ENCODE data around the gene TYSND1. TPM values are rescaled to one million over a fixed set of nuclear protein-coding genes. Genes with fewer than 3 reads are reported as not detected.

TYSND1 gene
- total RNA-seq, 1 donor from 2014 or later, result 12.3 TPM

DNA sequence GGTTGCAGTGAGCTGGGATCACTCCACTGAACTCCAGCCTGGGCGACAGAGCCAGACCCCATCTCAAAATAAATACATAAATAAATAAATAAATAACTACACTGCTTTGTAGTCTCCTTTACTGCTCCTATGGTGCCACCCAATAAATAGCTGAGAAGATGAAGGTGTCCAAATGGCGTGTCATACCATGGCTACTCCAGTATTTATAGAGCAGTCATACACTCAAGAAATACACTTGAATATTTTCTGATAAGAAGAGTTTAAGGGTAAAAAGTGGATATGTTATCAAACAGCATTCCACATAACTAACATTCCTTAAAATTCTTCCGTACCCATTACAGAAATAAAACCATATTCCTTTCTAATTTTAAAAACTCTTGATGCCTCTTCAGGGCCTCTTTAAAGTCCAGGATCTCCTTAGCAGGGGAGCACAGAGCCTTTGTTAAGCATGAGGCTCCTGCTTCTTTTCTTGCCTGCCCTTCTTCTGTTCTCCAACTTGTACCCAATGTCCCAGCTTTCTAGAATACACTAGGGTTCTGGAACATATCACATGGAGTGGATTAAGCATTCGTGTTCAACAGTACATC lies 31.7 kb upstream of the TYSND1 start:
- Histone ChIP-seq H3K4me3 (no peak overlapping the region), H3K36me3 (no peaks in the 10 kb centered on the region), H3K27me3 (no peaks in the 10 kb centered on the region), H3K27ac (no peak overlapping the region), H3K4me1 (no peaks in the 10 kb centered on the region), H3K9me3 (no peaks in the 10 kb centered on the region)
- TF ChIP-seq, protein P1, sequence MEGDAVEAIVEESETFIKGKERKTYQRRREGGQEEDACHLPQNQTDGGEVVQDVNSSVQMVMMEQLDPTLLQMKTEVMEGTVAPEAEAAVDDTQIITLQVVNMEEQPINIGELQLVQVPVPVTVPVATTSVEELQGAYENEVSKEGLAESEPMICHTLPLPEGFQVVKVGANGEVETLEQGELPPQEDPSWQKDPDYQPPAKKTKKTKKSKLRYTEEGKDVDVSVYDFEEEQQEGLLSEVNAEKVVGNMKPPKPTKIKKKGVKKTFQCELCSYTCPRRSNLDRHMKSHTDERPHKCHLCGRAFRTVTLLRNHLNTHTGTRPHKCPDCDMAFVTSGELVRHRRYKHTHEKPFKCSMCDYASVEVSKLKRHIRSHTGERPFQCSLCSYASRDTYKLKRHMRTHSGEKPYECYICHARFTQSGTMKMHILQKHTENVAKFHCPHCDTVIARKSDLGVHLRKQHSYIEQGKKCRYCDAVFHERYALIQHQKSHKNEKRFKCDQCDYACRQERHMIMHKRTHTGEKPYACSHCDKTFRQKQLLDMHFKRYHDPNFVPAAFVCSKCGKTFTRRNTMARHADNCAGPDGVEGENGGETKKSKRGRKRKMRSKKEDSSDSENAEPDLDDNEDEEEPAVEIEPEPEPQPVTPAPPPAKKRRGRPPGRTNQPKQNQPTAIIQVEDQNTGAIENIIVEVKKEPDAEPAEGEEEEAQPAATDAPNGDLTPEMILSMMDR (IDR thresholded peaks at IDR 0.05), result no peak
- intact Hi-C loops (cut with DNase I), result no loop called here
- DNase-seq (ENCODE audit: low spot score in 2 of 2), result no peak

DNA sequence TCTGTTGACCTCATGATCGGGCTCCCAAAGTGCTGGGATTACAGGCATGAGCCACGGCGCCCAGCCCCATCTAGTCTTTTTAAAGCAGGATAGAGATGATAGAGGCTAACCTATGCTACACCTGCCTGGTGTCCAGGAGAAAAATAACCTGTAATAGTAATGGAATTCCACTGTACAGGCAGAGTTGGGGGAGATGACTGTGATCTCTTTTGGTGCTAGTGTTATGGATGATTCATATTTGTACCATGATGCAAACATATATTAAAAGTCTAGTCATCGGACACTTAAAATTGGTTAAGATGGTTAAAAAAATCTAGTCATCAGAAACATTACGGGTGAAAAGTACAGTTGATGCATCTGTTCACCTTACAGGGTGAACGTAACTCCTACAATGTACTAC lies 29.9 kb upstream of the TYSND1 start:
- Histone ChIP-seq H3K27ac (no peak overlapping the region), H3K36me3 (no peaks in the 10 kb centered on the region), H3K4me3 (no peak overlapping the region), H3K4me1 (no peaks in the 10 kb centered on the region), H3K9me3 (no peaks in the 10 kb centered on the region), H3K27me3 (no peaks in the 10 kb centered on the region)
- TF ChIP-seq, protein P1 (IDR thresholded peaks at IDR 0.05), result no peak
- intact Hi-C loops (cut with DNase I), result no loop called here
- no peak for DNase-seq (ENCODE audit: low spot score in 2 of 2)

DNA sequence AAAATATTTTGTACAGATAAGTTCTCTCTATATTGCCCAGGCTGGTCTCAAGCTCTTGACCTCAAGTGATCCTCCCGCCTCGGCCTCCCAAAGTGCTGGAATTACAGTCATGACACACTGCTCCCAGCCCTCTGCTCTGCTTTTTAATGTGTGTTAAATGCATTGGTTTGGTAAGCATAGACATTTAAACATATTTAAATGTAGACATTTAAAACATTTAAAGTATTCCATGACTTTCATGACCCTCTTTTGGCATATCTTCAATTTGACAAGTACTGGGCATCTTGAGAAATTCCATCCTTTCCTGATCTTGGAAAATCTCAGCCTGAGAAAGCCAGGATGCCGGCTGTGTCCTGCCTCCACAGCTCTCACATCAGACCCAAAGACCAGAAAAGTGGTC lies 29.0 kb upstream of the TYSND1 start:
- no peak overlapping the region for H3K4me3 ChIP-seq
- peaks cover 0 to 3% of the 10 kb centered on the region in 2 donors for H3K4me1 ChIP-seq
- no peaks in the 10 kb centered on the region for H3K9me3 ChIP-seq
- intact Hi-C loops (cut with DNase I), result no loop called here
- TF ChIP-seq, protein P1 (IDR thresholded peaks at IDR 0.05), result no peak
- DNase-seq (ENCODE audit: low spot score in 2 of 2), result no peak
- H3K27me3 ChIP-seq, result no peaks in the 10 kb centered on the region
- H3K36me3 ChIP-seq, result no peaks in the 10 kb centered on the region
- no peak overlapping the region for H3K27ac ChIP-seq

DNA sequence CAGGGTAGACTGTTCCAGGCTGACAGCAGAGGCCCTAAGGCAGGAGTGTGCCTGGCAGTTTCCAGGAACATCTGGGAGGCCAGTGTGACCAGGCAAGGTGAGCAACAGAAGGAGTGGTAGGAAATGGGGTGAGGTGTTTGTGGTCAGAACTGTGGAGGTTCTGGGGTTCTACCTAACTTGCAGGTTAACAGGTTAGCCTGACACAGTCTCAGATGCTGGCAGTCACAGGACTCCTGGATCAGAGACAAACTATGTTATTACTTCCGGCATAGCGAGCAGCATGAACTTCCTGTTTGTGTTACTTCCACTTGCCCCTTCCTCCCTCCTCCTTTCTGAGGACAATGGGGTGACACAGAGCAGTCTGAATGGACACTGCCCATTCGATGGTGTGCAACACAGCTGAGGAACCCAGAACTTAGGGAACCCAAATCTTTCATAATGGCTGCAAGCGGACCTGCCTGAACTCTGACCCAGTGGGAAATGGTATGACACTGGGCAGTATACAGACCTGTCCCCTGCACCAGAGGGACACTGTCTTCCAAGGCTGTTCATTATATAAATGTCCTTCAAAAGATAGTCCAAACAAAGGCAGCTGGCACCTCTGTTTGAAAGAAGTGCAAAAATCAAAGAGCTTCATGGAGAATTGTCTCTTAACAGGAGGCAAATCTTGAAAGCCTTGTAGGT lies 27.7 kb upstream of the TYSND1 start:
- peaks cover 3 to 4% of the 10 kb centered on the region in 2 donors for H3K4me1 ChIP-seq
- H3K4me3 ChIP-seq, result no peak overlapping the region
- H3K27me3 ChIP-seq, result no peaks in the 10 kb centered on the region
- TF ChIP-seq, protein P1 (IDR thresholded peaks at IDR 0.05), result no peak
- no peaks in the 10 kb centered on the region for H3K36me3 ChIP-seq
- H3K27ac ChIP-seq, result no peak overlapping the region
- H3K9me3 ChIP-seq, result no peaks in the 10 kb centered on the region
- no peak for DNase-seq (ENCODE audit: low spot score in 2 of 2)
- intact Hi-C loops (cut with DNase I), result no loop called here

DNA sequence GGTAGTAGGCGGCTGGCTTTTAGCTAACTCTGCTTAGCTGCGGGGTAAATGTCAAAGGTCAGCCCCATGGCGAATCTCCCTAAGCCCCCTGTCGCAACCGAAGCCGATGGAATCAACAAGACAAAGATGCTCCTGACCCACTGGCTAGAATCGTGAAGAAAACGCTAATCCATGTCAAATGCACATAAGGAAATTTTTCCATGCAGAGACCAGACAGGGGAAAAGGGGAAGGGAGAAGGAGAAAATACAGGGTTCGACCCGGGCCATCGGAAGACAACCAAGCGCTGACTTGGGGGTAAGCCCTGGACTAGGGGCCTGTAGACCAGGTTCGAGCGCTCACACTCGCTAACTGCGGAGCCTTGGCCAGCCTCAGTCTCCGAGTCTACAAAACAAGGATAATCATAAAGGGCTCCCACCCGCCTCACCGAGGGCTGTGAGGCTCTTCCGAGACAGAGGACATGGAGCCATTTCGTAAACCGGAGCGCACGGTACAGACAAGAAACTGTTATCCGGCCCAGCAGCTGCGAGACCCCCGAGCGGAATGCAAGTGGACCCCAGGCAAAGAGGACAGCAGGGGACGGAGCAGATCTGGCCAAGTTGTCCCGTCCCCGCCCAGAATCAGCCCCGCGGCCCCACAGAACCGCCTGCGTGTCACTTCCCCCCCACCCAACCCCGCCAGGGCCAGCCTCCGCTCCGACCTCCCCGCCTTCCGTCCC lies 23.3 kb upstream of the TYSND1 start:
- intact Hi-C loops (cut with DNase I), result loop anchor here (1.0 kb wide), 3 partner anchors 24 to 194 kb away; partner anchors contain the start of genes PPA1 and TYSND1
- H3K27ac ChIP-seq, result peak overlapping the region; percentile 87 to 88
- no peaks in the 10 kb centered on the region for H3K27me3 ChIP-seq
- H3K9me3 ChIP-seq, result no peaks in the 10 kb centered on the region
- peak overlapping the region; percentile 61 to 74 for H3K4me3 ChIP-seq
- TF ChIP-seq, protein P1 (IDR thresholded peaks at IDR 0.05), result no peak
- peaks cover 0 to 7% of the 10 kb centered on the region in 2 donors for H3K36me3 ChIP-seq
- H3K4me1 ChIP-seq, result peaks cover 3 to 15% of the 10 kb centered on the region in 2 donors
- DNase-seq (ENCODE audit: low spot score in 2 of 2), result no peak
